Adrenal gland (tissue), 12 donors: ENCODE measurements around the gene CCDC81. TPM values are rescaled to one million over a fixed set of nuclear protein-coding genes. Genes with fewer than 3 reads are reported as not detected.

Experiments used
- DNase-seq, 7 donors: peaks; one replicate each; pipeline ENCODE4 v3.0.0-alpha.2; 2019 to 2020
- H3K27ac ChIP-seq, 5 donors: fragments of 200-600 bp; sonication (generic) in 4 of 5; 1 replicate in 3 of 5; 2 replicates in 2 of 5; pipeline versions ENCODE4 v1.5.1 to v1.8.0; 2016 to 2020; ENCODE audit warnings: mild to moderate bottlenecking in 1 of 5
- H3K27me3 ChIP-seq: fragments of 200-600 bp; 2 replicates; pipeline ENCODE4 v1.8.0; 2021
- H3K36me3 ChIP-seq, 2 donors: fragments of 200-600 bp; replicated peaks in 1 of 2; 1 replicate in 1 of 2; 2 replicates in 1 of 2; pipeline versions ENCODE4 v1.5.1 to v1.8.0; 2018 to 2022
- H3K4me1 ChIP-seq, 2 donors: fragments of 200-600 bp; replicated peaks in 1 of 2; 1 replicate in 1 of 2; 2 replicates in 1 of 2; pipeline versions ENCODE4 v1.5.1 to v1.8.0; 2018 to 2021
- H3K4me3 ChIP-seq, 4 donors: fragments of 200-600 bp; sonication (generic) in 3 of 4; one replicate each; pipeline ENCODE4 v1.5.1; 2016 to 2018
- H3K9me3 ChIP-seq, 3 donors: fragments of 200-600 bp; sonication (generic) in 1 of 3; replicated peaks in 1 of 3; 1 replicate in 2 of 3; 2 replicates in 1 of 3; pipeline versions ENCODE4 v1.5.1 to v1.8.0; 2016 to 2021
- CTCF ChIP-seq, 6 experiments: fragments of 450-650 bp in 4 of 6; fragments of 200-600 bp in 2 of 6; sonication (generic) in 1 of 6; IDR thresholded peaks; 1 replicate in 5 of 6; 2 replicates in 1 of 6; pipeline versions ENCODE4 v1.5.1 to v1.8.0; 2016 to 2021; ENCODE audit warnings: antibody characterized with exemption in 6 of 6, mild to moderate bottlenecking in 2 of 6, moderate library complexity in 1 of 6
- POLR2A ChIP-seq, 2 donors: fragments of 450-650 bp; IDR thresholded peaks; one replicate each; pipeline ENCODE4 v1.6.1; 2017; ENCODE audit warnings: antibody characterized with exemption in 2 of 2, mild to moderate bottlenecking in 2 of 2, moderate library complexity in 1 of 2
- WGBS, 4 donors: extraction: QIAGEN DNeasy Blood & Tissue Kit in 2 of 4; methylation state at CpG; one replicate each; pipeline versions ENCODE4 v1.1.5 to v1.1.7; 2013 to 2017; 5-methylcytosine and 5-hydroxymethylcytosine counted together
- intact Hi-C, 2 donors: fragments of 100-400 bp; cut with DNase I; formaldehyde crosslinking; loops; one replicate each; pipeline versions ENCODE4 v1.14.1 to v1.15.0; 2022 to 2023
- polyA plus RNA-seq, 3 donors: library from polyadenylated mRNA; stranded (reverse); fragments of 200-250 nt in 2 of 3; fragments of 350-450 nt in 1 of 3; fragmentation: Illumina TruSeq in 1 of 3; extraction: RNeasy Lipid Tissue Mini Kit (QIAGEN cat#74804) in 1 of 3; gene quantifications; one replicate each; pipeline ENCODE4 v1.2.3, GENCODE V29; 2013 to 2014
- total RNA-seq, 9 donors: library from RNA; depleted of rRNA in 4 of 9; stranded (reverse); fragments of >200 nt in 4 of 9; fragments of 120-200 nt in 1 of 9; fragmentation: NEBNext Ultra II Directional in 1 of 9; extraction: Animal tissue kit (Norgen Biotek cat#: 25700) in 1 of 9; gene quantifications; one replicate each; pipeline versions ENCODE4 v1.1.0 to v1.2.4, GENCODE V29; 2013 to 2023
- donor health status: healthy with polysubstance abuse.
- donor health status: Bipolar disorder and iron deficiency.
- donor health status: DM: yes; HTN: yes; CAD: no.
- donor health status: DM: no; HTN: no; CAD: no.
- donor health status: DM: no; HTN: no; CAD: no.
- donor health status: DM: yes; HTN: yes; CAD: no.

CCDC81 gene
- total and polyA plus RNA-seq, 12 donors: 0.18 to 3.0 (median 0.69) TPM; not detected in 2

- TF ChIP-seq CTCF (IDR thresholded peaks at IDR 0.05) (no peak), POLR2A (IDR thresholded peaks at IDR 0.05) (no peak)
- H3K27me3 ChIP-seq: no peaks in the 10 kb centered on the region
- peak in 1 of 7 donors; percentile 38 for DNase-seq
- peak overlapping the region in 1 of 5 donors; percentile 6 for H3K27ac ChIP-seq
- intact Hi-C loops: no loop called here
- 80 to 100% (median 90%) methylated on average over 1 to 2 of the region's 2 CpGs for WGBS, 4 donors
- H3K4me3 ChIP-seq: no peak overlapping the region
- H3K36me3 ChIP-seq: no peaks in the 10 kb centered on the region
- no peaks in the 10 kb centered on the region for H3K9me3 ChIP-seq
- H3K4me1 ChIP-seq: no peaks in the 10 kb centered on the region
These were observed 67.7 kb downstream of the CCDC81 start for GRCh38 chr11:86442420-86442819.

- no peak for DNase-seq
- Histone ChIP-seq H3K27me3 (no peaks in the 10 kb centered on the region), H3K27ac (peak overlapping the region in 1 of 5 donors; percentile 6), H3K4me1 (no peaks in the 10 kb centered on the region), H3K4me3 (no peak overlapping the region), H3K36me3 (no peaks in the 10 kb centered on the region), H3K9me3 (no peaks in the 10 kb centered on the region)
- no peak for TF ChIP-seq CTCF (IDR thresholded peaks at IDR 0.05)
- TF ChIP-seq POLR2A (IDR thresholded peaks at IDR 0.05): no peak
- 82 to 100% (median 90%) methylated on average over 3 to 5 of the region's 5 CpGs for WGBS, 4 donors
- intact Hi-C loops: no loop called here
These were observed 68.1 kb downstream of the CCDC81 start for GRCh38 chr11:86442827-86443226.

- Histone ChIP-seq H3K36me3 (no peaks in the 10 kb centered on the region), H3K27me3 (no peaks in the 10 kb centered on the region), H3K4me3 (no peak overlapping the region), H3K4me1 (no peaks in the 10 kb centered on the region), H3K9me3 (no peaks in the 10 kb centered on the region), H3K27ac (no peak overlapping the region)
- intact Hi-C loops: no loop called here
- 0% methylated on average over 1 of the region's 1 CpG for WGBS, 4 donors
- DNase-seq: no peak
- TF ChIP-seq CTCF (IDR thresholded peaks at IDR 0.05) (no peak), POLR2A (IDR thresholded peaks at IDR 0.05) (no peak)
These were observed 68.7 kb downstream of the CCDC81 start for GRCh38 chr11:86443415-86443814.

GRCh38 chr11:86444981-86445380 is 70.3 kb downstream of the CCDC81 start:
- 80 to 96% (median 95%) methylated on average over 1 of the region's 1 CpG for WGBS, 4 donors
- intact Hi-C loops: no loop called here
- TF ChIP-seq CTCF (IDR thresholded peaks at IDR 0.05) (no peak), POLR2A (IDR thresholded peaks at IDR 0.05) (no peak)
- Histone ChIP-seq H3K4me3 (no peak overlapping the region), H3K27me3 (no peaks in the 10 kb centered on the region), H3K9me3 (no peaks in the 10 kb centered on the region), H3K4me1 (no peaks in the 10 kb centered on the region), H3K36me3 (no peaks in the 10 kb centered on the region), H3K27ac (no peak overlapping the region)
- no peak for DNase-seq
